ENCODE data around the gene GPRASP1.
"Not testable (repeated sequence)": the region's sequence is repeated elsewhere in the genome, so short reads cannot be mapped to it uniquely, and the experiment has no call there.

Gene GPRASP1, protein sequence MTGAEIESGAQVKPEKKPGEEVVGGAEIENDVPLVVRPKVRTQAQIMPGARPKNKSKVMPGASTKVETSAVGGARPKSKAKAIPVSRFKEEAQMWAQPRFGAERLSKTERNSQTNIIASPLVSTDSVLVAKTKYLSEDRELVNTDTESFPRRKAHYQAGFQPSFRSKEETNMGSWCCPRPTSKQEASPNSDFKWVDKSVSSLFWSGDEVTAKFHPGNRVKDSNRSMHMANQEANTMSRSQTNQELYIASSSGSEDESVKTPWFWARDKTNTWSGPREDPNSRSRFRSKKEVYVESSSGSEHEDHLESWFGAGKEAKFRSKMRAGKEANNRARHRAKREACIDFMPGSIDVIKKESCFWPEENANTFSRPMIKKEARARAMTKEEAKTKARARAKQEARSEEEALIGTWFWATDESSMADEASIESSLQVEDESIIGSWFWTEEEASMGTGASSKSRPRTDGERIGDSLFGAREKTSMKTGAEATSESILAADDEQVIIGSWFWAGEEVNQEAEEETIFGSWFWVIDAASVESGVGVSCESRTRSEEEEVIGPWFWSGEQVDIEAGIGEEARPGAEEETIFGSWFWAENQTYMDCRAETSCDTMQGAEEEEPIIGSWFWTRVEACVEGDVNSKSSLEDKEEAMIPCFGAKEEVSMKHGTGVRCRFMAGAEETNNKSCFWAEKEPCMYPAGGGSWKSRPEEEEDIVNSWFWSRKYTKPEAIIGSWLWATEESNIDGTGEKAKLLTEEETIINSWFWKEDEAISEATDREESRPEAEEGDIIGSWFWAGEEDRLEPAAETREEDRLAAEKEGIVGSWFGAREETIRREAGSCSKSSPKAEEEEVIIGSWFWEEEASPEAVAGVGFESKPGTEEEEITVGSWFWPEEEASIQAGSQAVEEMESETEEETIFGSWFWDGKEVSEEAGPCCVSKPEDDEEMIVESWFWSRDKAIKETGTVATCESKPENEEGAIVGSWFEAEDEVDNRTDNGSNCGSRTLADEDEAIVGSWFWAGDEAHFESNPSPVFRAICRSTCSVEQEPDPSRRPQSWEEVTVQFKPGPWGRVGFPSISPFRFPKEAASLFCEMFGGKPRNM (N-terminal part only)

DNA sequence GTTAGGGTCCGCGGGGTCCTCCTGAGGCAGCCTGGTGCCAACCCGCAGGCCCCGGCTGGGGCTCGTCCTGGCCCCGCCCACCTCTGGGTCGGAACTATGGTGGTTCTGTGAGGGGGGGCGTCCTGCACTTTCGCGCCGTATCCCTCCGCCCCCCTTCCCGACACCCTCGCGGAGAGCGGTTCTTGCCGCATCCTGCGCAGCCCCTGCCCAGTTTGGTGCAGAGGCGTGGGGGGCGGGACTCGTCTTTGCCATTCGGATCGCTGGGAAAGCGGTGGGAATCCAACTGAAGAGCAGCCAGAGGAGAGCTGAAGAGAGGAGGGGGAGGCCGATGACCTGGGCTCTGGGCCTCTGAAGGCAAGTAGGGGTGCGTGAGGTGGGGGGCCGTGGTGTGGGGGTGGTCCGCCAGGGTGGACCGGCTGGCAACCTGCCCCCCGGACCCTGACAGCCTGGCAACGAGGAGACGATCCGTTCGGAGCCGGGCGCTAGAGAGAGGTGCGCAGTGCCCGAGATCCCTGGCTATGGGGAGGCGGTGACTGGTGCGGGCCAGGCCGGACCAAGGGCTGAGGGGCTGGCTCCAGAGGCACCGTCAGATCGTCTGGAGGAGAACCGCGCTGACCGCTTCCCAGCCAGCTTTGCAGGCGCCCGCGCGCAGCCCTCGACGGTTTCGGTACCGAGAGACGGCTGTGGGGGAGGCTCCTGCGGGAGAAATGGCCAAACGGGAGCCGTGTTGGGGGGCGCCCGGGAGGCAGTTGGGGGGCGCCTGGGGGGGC is at the start of gene GPRASP1:
Gene GPRASP1 (plus strand): TSS at position 242 of the 770 bp plus-strand sequence. CDS start 2,431 bp downstream, outside the sequence.
- in situ Hi-C loops (cut with HindIII; ENCODE audit: low sequenced_read_pairs) = no loop called here

DNA sequence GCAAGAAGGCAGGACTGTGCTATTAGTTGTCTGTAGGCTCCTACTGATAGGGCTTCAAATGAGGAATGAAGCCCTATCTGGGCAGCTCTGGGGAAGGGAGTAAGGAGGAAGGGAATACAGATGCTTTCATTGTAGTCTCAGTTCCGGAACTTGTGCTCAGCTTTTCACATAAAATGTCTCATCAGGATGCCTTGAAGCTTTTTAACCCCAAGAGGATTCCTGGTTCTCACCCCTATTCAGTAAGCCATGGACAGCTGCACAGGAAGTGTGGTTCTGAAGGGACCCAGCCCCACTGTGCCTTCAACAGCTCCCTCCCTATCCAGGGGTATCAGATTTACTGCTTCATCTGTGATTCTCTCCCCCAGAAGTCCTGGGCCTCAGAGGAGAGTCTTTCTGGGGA is 47.0 kb upstream of the GPRASP1 start:
- in situ Hi-C loops (cut with HindIII; ENCODE audit: low sequenced_read_pairs) = no loop called here

DNA sequence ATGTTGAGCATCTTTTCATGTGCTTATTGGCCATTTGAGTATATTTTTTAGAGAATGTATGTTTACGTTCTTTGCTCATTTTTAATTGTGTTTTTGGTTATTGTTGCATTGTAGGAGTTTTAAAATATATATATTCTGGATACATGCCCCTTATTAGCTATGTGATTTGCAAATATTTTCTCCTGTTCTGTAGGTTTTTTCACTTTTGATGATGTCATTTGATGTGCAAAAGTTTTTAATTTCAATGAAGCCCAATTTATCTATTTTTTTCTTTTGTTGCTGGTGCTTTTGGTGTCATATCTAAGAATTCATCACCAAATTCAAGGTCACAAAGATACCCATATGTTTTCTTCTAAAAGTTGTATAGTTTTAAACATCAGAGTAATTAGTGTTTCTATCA is 45.2 kb upstream of the GPRASP1 start:
- in situ Hi-C loops (cut with HindIII; ENCODE audit: low sequenced_read_pairs) = no loop called here

DNA sequence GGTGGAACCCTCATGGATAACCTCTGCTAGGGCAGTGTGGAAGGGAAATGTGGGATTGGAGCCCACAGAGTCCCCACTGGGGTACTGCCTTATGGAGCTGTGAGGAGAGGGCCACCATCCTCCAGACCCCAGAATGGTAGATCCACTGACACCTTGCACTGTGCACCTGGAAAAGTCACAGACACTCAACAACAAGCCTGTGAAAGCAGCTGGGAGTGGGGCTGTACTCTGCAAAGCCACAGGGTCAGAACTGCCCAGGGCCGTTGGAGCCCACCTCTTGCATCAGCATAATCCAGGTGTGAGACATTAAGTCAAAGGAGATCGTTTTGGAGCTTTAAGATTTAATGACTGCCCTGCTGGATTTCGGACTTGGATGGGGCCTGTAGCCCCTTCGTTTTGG is 40.4 kb upstream of the GPRASP1 start:
- in situ Hi-C loops (cut with HindIII; ENCODE audit: low sequenced_read_pairs) = no loop called here

DNA sequence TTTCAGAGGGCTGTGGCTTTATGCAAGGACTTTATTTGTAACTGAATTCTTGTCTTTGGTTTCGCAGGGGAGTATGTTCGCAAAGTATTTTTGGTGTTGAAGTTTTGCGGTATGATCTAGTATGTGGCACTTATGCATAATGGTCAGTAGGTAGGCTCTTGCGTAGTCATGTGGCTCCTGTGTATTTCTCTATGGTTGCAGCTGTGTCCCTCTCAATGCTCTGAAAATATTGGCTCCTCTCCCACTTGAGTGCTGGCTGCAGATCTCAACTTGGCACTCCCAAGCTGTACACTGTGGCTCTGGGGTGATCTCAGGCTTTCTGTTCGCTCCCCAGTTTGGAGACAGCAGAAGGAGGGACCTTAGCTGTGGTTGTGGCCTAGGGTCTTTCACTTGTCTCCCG is 27.2 kb upstream of the GPRASP1 start:
- in situ Hi-C loops (cut with HindIII; ENCODE audit: low sequenced_read_pairs) = no loop called here

- in situ Hi-C loops (cut with HindIII; ENCODE audit: low sequenced_read_pairs) = no loop called here
These were observed 23.6 kb upstream of the GPRASP1 start for GRCh38 chrX:102627640-102628039.

GRCh38 chrX:102637561-102637960 is 13.7 kb upstream of the GPRASP1 start:
- in situ Hi-C loops (cut with HindIII; ENCODE audit: low sequenced_read_pairs) = no loop called here

DNA sequence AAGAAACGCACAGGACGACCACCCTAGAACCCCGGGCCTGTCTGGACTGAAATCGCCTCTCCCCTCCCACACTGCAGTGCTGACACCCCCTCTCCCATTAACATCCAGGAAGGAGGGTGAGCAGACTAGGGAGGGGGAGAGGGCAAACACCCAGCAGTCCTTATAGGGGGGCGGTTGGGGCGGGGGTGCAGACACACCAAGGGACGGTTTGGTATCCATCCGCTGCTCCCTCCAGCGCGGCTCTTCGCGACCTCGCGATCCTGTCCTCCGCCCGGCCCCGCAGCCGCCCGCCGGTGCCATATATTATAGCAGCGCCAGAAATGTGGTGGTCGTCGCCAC is 411 bp upstream of the GPRASP1 start:
- in situ Hi-C loops (cut with HindIII; ENCODE audit: low sequenced_read_pairs) = no loop called here

DNA sequence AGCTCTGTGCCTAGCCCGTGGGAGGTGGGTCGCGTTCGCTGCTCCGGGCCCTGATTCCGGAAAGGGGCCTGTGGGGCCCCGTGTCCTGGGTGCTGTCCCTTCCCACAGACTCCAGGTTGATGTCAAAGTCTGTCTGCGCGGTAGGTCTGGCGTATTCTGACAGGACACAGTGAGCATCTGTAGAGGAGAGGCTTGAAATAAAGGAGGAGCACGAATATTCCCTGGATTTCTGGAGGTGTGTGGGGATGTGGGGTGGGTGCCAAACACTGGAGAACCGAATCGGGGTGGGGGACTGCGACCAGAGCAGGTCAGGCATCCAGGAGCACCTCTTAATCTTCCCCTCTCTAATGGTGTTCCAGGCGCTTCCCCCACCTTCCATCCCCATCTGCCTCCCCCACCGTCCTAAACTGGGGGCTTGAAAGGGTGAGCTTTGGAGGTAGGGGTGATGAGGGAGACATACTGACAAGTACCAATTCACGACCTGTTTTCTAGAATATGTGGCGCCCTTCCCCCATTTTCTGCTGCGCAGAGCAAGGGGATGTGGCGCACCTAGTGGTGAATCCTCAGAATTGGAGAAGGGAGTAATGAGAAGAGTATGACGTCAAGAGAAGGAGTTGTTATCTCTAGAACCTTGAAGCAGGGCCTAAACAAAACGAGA is 877 bp downstream of the GPRASP1 start:
- in situ Hi-C loops (cut with HindIII; ENCODE audit: low sequenced_read_pairs) = no loop called here

DNA sequence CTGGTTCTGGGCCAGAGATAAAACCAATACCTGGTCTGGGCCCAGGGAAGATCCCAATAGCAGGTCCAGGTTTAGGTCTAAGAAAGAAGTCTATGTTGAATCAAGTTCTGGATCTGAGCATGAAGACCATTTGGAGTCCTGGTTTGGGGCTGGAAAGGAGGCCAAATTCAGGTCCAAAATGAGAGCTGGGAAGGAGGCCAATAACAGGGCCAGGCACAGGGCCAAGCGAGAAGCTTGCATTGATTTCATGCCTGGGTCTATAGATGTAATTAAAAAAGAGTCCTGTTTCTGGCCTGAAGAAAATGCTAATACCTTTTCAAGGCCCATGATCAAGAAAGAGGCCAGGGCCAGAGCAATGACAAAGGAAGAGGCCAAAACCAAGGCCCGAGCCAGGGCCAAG is 3.4 kb downstream of the GPRASP1 start:
- in situ Hi-C loops (cut with HindIII; ENCODE audit: low sequenced_read_pairs) = no loop called here

GRCh38 chrX:102658556-102658955 is 7.3 kb downstream of the GPRASP1 start:
- in situ Hi-C loops (cut with HindIII; ENCODE audit: low sequenced_read_pairs) = no loop called here

GRCh38 chrX:102659790-102660757 is 8.8 kb downstream of the GPRASP1 start:
- in situ Hi-C loops (cut with HindIII; ENCODE audit: low sequenced_read_pairs) = no loop called here

- in situ Hi-C loops (cut with HindIII; ENCODE audit: low sequenced_read_pairs) = not testable (repeated sequence)
These were observed 12.5 kb downstream of the GPRASP1 start for GRCh38 chrX:102663820-102664219.

DNA sequence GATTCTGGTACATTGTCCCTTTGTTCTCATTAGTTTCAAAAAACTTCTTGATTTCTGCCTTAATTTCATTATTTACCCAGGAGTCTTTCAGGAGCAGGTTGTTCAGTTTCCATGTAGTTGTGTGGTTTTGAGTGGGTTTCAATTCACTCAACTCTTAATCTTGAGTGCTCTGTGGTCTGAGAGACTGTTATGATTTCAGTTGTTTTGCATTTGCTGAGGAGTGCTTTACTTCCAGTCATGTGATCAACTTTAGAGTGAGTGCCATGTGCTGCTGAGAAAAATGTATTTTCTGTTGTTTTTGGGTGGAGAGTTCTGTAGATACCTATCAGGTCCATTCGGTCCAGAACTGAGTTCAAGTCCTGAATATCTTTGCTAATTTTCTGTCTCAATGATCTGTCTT is 15.8 kb downstream of the GPRASP1 start:
- in situ Hi-C loops (cut with HindIII; ENCODE audit: low sequenced_read_pairs) = not testable (repeated sequence)

DNA sequence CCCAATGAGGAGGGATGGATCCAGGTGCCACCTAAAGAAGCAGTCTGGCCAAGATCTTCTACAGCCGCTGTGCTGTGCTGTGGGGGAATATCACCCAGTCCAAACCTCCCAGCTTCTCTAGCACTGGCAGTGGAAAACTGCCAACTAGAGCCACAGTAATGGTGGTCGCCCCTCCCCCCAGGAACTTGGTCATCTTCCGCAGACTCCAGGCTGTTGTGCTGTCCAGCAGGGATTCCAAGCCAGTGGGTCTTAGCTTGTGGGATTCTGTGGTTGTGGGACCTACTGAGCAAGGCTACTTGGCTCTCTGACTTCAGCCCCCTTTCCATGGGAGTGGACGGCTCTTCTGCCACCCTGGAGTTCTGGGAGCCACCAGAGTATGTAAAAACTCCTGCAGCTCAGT is 18.2 kb downstream of the GPRASP1 start:
- in situ Hi-C loops (cut with HindIII; ENCODE audit: low sequenced_read_pairs) = no loop called here

DNA sequence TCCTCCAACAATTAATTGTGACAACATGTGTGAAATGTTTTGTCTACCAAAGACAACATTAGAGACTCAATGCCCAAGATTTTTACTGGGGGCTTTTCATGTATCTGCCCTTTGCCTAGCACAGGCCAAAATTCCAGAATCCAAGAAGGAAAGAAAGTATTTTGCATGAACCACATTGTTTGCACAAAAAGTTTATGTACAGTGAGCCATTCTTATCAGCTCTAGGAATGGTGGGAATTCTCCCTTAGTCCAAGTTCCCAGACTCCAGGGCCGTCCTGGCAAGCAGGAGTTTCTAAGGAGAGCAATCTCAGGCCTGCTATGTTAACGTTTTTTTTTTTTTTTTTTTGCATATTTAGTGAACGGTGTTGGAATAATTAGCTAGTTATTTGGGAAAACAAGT is 21.6 kb downstream of the GPRASP1 start:
- in situ Hi-C loops (cut with HindIII; ENCODE audit: low sequenced_read_pairs) = no loop called here

DNA sequence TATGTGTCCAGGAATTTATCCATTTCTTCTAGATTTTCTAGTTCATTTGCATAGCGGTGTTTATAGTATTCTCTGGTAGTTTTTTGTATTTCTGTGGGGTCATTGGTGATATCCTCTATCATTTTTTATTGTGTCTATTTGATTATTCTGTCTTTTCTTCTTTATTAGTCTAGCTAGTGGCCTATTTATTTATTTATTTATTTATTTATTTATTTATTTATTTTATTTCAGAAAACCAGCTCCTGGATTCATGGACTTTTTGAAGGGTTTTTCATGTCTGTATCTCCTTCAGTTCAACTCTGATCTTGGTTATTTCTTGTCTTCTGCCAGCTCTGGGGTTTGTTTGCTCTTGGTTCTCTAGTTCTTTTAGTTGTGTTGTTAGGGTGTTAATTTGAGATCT is 26.2 kb downstream of the GPRASP1 start:
- in situ Hi-C loops (cut with HindIII; ENCODE audit: low sequenced_read_pairs) = not testable (repeated sequence)

- in situ Hi-C loops (cut with HindIII; ENCODE audit: low sequenced_read_pairs) = no loop called here
These were observed 33.7 kb downstream of the GPRASP1 start for GRCh38 chrX:102684772-102685520.
